Heart right ventricle (tissue), 16 donors: ENCODE data around the gene EIF3M. TPM values are rescaled to one million over a fixed set of nuclear protein-coding genes. Genes with fewer than 3 reads are reported as not detected.
"Not testable (repeated sequence)": the region's sequence is repeated elsewhere in the genome, so short reads cannot be mapped to it uniquely, and the experiment has no call there.

Source experiments
- ATAC-seq, 8 donors: fragments of 200-7000 bp; cut with Tn5 transposase; one replicate each; pipeline ENCODE4 v1.9.1; 2020; ENCODE audit warnings: mild to moderate bottlenecking in 8 of 8, moderate library complexity in 8 of 8, moderate number of reproducible peaks in 1 of 8
- DNase-seq, 2 donors: peaks; one replicate each; pipeline ENCODE4 v3.0.0-alpha.2; 2020
- H3K27ac ChIP-seq, 10 donors: fragments of 200-600 bp; sonication (generic) in 2 of 10; one replicate each; pipeline versions ENCODE4 v1.5.0 to v1.8.0; 2020 to 2022; ENCODE audit warnings: mild to moderate bottlenecking in 3 of 10
- H3K27me3 ChIP-seq, 7 donors: fragments of 200-600 bp; one replicate each; pipeline ENCODE4 v1.8.0; 2021 to 2022; ENCODE audit warnings: mild to moderate bottlenecking in 2 of 7
- H3K36me3 ChIP-seq, 9 donors: fragments of 200-600 bp; sonication (generic) in 1 of 9; one replicate each; pipeline versions ENCODE4 v1.5.0 to v1.8.0; 2020 to 2022; ENCODE audit warnings: mild to moderate bottlenecking in 2 of 9
- H3K4me1 ChIP-seq, 9 donors: fragments of 200-600 bp; sonication (generic) in 1 of 9; one replicate each; pipeline versions ENCODE4 v1.5.0 to v1.8.0; 2020 to 2022; ENCODE audit warnings: mild to moderate bottlenecking in 4 of 9
- H3K4me3 ChIP-seq, 10 donors: fragments of 200-600 bp; sonication (generic) in 2 of 10; one replicate each; pipeline versions ENCODE4 v1.5.0 to v1.8.0; 2020 to 2022; ENCODE audit warnings: mild to moderate bottlenecking in 7 of 10, moderate library complexity in 2 of 10
- H3K9me3 ChIP-seq, 11 donors: fragments of 200-600 bp in 10 of 11; sonication (generic) in 2 of 11; one replicate each; pipeline versions ENCODE4 v1.5.0 to v1.8.0; 2013 to 2022; ENCODE audit warnings: mild to moderate bottlenecking in 2 of 11, control low read depth in 1 of 11, moderate library complexity in 1 of 11
- WGBS, 2 donors: extraction: QIAGEN DNeasy Blood & Tissue Kit; methylation state at CpG; one replicate each; pipeline ENCODE4 v1.1.7; 2013; ENCODE audit warnings: inconsistent platforms in 1 of 2; 5-methylcytosine and 5-hydroxymethylcytosine counted together
- intact Hi-C, 10 donors: fragments of 100-400 bp; cut with DNase I; formaldehyde crosslinking; loops; one replicate each; pipeline versions ENCODE4 v1.11.1 to v1.14.2; 2022
- polyA plus RNA-seq, 2 donors: library from polyadenylated mRNA; stranded (reverse); fragments of 200-250 nt; gene quantifications; one replicate each; pipeline ENCODE4 v1.2.3, GENCODE V29; 2013
- total RNA-seq, 10 donors: library from RNA; stranded (reverse); fragmentation: NEBNext Ultra II Directional in 3 of 10; extraction: Animal tissue kit (Norgen Biotek cat#: 25700) in 3 of 10; gene quantifications; one replicate each; pipeline versions ENCODE4 v1.2.1 to v1.2.4, GENCODE V29; 2021 to 2023
- TF ChIP-seq, protein P1 (sequence below), 9 donors: fragments of 200-600 bp; sonication (generic) in 2 of 9; IDR thresholded peaks; one replicate each; pipeline versions ENCODE4 v1.5.0 to v1.8.0; 2021 to 2022; ENCODE audit warnings: antibody characterized with exemption in 9 of 9, mild to moderate bottlenecking in 5 of 9, moderate library complexity in 1 of 9
- donor health status: Arrhythmogenic right ventricular cardiomyopathy.
- donor health status: ischemic (EF 13 %, LVEDD 7.1; RV severe dilation, severe dysfunction).
- donor health status: healthy with polysubstance abuse.
- donor health status: DM: no; HTN: yes; CAD: no.
- donor health status: DM: no; HTN: no; CAD: no.
- donor health status: ischemic (EF 25% LVEDD 6.9; RV normal size, moderate dysfunction).
- donor health status: ischemic (EF 25% LVEDD 5.7; RV mildly dilated, moderate dysfunction).
- donor health status: healthy.
- donor health status: DM: yes; HTN: yes; CAD: no.
- donor health status: Ischemic cardiomyopathy.
- donor health status: ischemic (EF 35%, LVEDD 5.7; RV mildly dilated, moderate dysfunction).
- donor health status: nonischemic (EF 11% LVEDD 7.7; RV severe dilation, severe dysfunction).
- donor health status: DM: yes; HTN: yes; CAD: no.
- donor health status: PGD.
- donor health status: ischemic (EF 29% LVEDD 5.4; RV normal size, mild dysfunction).
- donor health status: nonischemic (EF 23%, LVEDD 6.1; RV moderate dilation, normal function).

Gene EIF3M
- total and polyA plus RNA-seq, 12 donors, result 128 to 303 (median 162) TPM

DNA sequence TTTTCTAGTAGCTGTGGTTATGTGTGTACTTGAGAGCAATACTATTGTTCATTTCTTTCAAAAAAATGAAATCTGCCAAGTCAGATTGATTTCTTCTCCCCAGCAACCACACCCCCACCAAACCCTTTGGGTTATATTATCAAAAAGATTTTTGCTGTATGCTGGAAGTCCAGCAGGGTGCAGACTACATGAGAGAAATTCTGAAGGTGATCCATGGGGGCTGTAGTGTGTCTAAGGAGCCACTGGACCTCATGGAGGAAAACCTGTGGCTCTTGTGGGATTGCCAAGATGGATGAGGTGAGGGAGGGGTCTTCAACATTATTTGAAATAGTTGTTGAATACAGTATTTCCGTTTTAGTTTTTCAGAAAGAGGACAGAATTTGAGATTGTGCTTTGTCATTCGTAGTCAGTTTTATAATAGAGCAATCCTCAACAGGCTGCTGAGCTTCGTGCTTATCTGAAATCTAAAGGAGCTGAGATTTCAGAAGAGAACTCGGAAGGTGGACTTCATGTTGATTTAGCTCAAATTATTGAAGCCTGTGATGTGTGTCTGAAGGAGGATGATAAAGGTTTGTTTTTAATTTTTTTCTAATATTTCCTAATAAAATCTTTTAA lies 3.1 kb downstream of the EIF3M start:
- H3K36me3 ChIP-seq, result peaks cover 0 to 45% (median 23%) of the 10 kb centered on the region in 9 donors
- H3K9me3 ChIP-seq, result peaks cover 0 to 3% (median 0%) of the 10 kb centered on the region in 11 donors
- H3K27ac ChIP-seq, result no peak overlapping the region
- H3K4me3 ChIP-seq, result no peak overlapping the region
- H3K4me1 ChIP-seq, result peaks cover 0 to 52% (median 26%) of the 10 kb centered on the region in 9 donors
- ATAC-seq (no peak), DNase-seq (no peak)
- H3K27me3 ChIP-seq, result no peaks in the 10 kb centered on the region
- WGBS, 2 donors, result 58 to 59% methylated on average over 4 of the region's 4 CpGs
- TF ChIP-seq, protein P1, sequence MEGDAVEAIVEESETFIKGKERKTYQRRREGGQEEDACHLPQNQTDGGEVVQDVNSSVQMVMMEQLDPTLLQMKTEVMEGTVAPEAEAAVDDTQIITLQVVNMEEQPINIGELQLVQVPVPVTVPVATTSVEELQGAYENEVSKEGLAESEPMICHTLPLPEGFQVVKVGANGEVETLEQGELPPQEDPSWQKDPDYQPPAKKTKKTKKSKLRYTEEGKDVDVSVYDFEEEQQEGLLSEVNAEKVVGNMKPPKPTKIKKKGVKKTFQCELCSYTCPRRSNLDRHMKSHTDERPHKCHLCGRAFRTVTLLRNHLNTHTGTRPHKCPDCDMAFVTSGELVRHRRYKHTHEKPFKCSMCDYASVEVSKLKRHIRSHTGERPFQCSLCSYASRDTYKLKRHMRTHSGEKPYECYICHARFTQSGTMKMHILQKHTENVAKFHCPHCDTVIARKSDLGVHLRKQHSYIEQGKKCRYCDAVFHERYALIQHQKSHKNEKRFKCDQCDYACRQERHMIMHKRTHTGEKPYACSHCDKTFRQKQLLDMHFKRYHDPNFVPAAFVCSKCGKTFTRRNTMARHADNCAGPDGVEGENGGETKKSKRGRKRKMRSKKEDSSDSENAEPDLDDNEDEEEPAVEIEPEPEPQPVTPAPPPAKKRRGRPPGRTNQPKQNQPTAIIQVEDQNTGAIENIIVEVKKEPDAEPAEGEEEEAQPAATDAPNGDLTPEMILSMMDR (IDR thresholded peaks at IDR 0.05), result peak in 2 of 9 donors; percentile 15 to 18
- intact Hi-C loops, result loop anchor here in 3 of 10 donors (10.0 kb wide), 2 partner anchors 152 to 202 kb away; partner anchors contain the start of gene WT1 (in 1 of the 3)

DNA sequence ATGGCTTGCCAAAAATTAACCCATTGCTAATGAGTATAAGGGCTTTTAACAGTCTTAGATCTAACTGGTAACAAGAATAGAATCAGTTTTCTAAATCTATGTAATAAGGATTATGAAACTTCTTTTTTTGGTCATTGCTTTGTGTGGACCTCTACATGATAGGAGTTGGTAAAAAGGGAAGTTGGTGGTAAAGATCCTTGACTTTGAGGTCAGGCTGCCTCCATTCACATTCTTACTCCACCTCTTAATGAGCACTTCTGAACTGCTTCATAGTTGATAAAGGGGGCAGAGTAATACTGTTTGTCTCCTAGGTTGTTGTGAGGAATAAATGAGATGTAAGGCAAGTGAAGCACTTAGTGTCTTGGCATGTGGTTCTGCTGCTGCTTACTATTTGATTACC lies 10.6 kb downstream of the EIF3M start:
- TF ChIP-seq, protein P1 (IDR thresholded peaks at IDR 0.05), result no peak
- H3K4me1 ChIP-seq, result peaks cover 0 to 9% (median 0%) of the 10 kb centered on the region in 9 donors
- no peak overlapping the region for H3K4me3 ChIP-seq
- H3K27me3 ChIP-seq, result no peaks in the 10 kb centered on the region
- peaks cover 0 to 100% (median 62%) of the 10 kb centered on the region in 9 donors for H3K36me3 ChIP-seq
- intact Hi-C loops, result no loop called here
- ATAC-seq, result no peak
- no peaks in the 10 kb centered on the region for H3K9me3 ChIP-seq
- DNase-seq, result no peak
- no peak overlapping the region for H3K27ac ChIP-seq

DNA sequence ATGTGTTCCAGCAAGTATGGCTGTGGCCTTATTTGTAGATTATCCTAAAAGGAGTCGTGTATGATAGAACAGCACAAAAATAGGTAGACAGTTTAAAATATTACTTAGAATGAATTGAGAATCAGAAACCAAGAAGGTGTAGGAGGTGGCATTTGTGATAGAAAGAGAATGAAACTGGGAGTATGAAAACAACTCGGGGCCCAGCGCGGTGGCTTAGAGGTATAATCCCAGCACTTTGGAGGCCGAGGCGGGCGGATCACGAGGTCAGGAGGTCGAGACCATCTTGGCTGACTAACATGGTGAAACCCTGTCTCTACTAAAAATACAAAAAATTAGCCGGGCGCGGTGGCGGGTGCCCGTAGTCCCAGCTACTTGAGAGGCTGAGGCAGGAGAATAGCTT lies 12.5 kb downstream of the EIF3M start:
- DNase-seq, H3K9me3 ChIP-seq, H3K4me1 ChIP-seq, H3K4me3 ChIP-seq, intact Hi-C loops, ATAC-seq, H3K27ac ChIP-seq, H3K27me3 ChIP-seq: not testable (repeated sequence)
- WGBS, 2 donors, result 98% methylated on average over 14 of the region's 14 CpGs
- peaks cover 0 to 100% (median 48%) of the 10 kb centered on the region in 9 donors for H3K36me3 ChIP-seq

DNA sequence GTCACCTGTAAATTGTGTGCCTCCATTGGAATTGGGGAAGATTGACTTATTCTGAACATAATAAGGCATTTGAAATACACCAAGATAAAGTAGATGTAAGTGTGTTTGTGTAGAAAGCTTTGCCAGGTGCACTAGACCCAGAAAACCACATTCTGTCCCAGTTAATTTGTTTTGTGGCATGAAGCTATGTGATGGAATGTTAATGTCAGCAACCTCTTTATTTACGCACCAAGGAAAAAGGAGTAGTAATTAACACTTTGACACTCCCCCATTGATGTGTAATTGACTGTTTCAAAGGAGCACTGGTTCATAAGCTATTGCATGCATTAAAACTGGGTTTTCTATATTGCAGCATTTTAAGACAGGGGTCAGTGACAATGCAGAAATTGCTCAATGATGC lies 14.3 kb downstream of the EIF3M start:
- Histone ChIP-seq H3K36me3 (peaks cover 0 to 100% (median 36%) of the 10 kb centered on the region in 9 donors), H3K27ac (no peak overlapping the region), H3K9me3 (no peaks in the 10 kb centered on the region), H3K27me3 (no peaks in the 10 kb centered on the region), H3K4me1 (peaks cover 0 to 23% (median 8%) of the 10 kb centered on the region in 9 donors), H3K4me3 (no peak overlapping the region)
- intact Hi-C loops, result no loop called here
- ATAC-seq, result no peak
- 72 to 82% methylated on average over 1 of the region's 1 CpG for WGBS, 2 donors
- DNase-seq, result no peak
- TF ChIP-seq, protein P1 (IDR thresholded peaks at IDR 0.05), result no peak
